Measurements from ENCODE around the gene FUT7. TPM values are rescaled to one million over a fixed set of nuclear protein-coding genes. Genes with fewer than 3 reads are reported as not detected.

FUT7 gene
- polyA plus RNA-seq, 4 donors: 0.09 to 0.90 TPM; not detected in 2

DNA sequence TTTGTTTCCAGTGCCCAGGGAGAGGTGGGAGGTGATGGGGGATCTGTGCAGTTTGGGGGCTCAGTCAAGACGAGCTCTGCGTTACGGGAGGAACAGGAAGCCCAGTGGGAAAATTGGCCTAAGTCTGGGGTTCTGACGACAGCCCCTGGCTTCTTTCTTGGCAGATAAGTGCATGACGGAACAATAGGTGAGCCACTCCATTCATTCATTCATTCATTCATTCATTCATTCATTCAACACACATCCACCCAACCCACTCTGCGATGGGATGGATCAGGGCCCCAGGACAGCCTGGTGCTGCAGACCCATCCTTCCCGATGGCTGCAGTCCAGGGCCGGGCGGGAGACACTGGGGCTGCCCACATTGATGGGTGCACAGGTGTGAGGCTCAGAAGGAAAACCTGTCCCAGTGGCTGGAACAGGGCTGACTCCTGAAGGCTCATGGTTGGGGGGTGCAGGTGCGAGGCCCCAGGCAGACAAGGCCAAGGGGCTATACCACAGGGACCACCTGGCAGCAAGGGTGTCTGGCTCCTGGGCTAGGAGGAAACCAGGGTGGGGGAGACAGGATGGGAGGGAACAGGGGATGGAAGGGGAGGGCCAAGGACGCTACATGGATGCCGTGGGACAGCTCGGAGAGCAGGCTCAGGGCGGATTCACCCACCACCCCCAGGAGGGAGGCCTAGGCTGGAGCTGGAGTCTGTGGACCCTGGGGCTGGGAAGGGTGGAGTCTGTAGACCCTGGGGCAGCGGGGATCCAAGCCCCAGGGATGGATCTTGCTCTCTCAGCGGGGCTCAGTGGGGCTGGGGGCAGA is 51.0 kb downstream of the FUT7 start:
- WGBS, 3 donors: 85 to 88% (median 87%) methylated on average over 16 of the region's 16 CpGs
- no peak for DNase-seq
- peaks cover 0 to 5% (median 0%) of the 10 kb centered on the region in 3 donors for H3K4me1 ChIP-seq (ENCODE audit: control insufficient read depth in 3 of 3, insufficient read depth in 2 of 3, low read depth in 1 of 3, low read length in 2 of 3)
- FAIRE-seq: no peak
- no peak overlapping the region for H3K4me3 ChIP-seq (ENCODE audit: low read depth in 1 of 3, low read length in 3 of 3)
- H3K27me3 ChIP-seq (ENCODE audit: control insufficient read depth in 3 of 3, insufficient read depth in 3 of 3, low read length in 3 of 3): peaks cover 3 to 33% (median 6%) of the 10 kb centered on the region in 3 donors
- peak overlapping the region in 1 of 3 donors; percentile 45 for H3K27ac ChIP-seq (ENCODE audit: low read depth in 1 of 3, low read length in 2 of 3)
- H3K9me3 ChIP-seq (ENCODE audit: control insufficient read depth in 2 of 2, insufficient read depth in 1 of 2, low read depth in 1 of 2, low read length in 1 of 2): no peaks in the 10 kb centered on the region
- no peaks in the 10 kb centered on the region for H3K36me3 ChIP-seq (ENCODE audit: control insufficient read depth in 3 of 3, insufficient read depth in 2 of 3, low read depth in 1 of 3, low read length in 3 of 3)

Other genes starting within 250 kb of the FUT7 start
- gene TMEM141, start 240.7 kb downstream of the FUT7 start, polyA plus RNA-seq: 100 to 1,000 TPM; 148 to 518 (median 194) TPM
- 10 to 100 TPM in 1 of 4 donors, 1 to 10 TPM in 2, under 1 TPM in 1; 0.40 to 37.9 (median 2.1) TPM for gene CCDC183, start 235.8 kb downstream of the FUT7 start, polyA plus RNA-seq
- 100 to 1,000 TPM in 1 of 4 donors, 10 to 100 TPM in 3; 75.5 to 114 (median 82.3) TPM for gene RABL6, start 224.1 kb downstream of the FUT7 start, polyA plus RNA-seq
- 10 to 100 TPM in 1 of 4 donors, 1 to 10 TPM in 3; 1.1 to 11.6 (median 2.6) TPM for gene AJM1, start 189.6 kb downstream of the FUT7 start, polyA plus RNA-seq
- gene PHPT1, start 182.7 kb downstream of the FUT7 start, polyA plus RNA-seq: 100 to 1,000 TPM; 111 to 337 (median 169) TPM
- 1,000 to 10,000 TPM in 1 of 4 donors, 1 to 10 TPM in 3; 4.6 to 1,156 (median 8.9) TPM for gene MAMDC4, start 179.7 kb downstream of the FUT7 start, polyA plus RNA-seq
- 1,000 to 10,000 TPM in 2 of 4 donors, 100 to 1,000 TPM in 2; 556 to 1,582 (median 1,008) TPM for gene EDF1, start 165.8 kb downstream of the FUT7 start, polyA plus RNA-seq
- 10 to 100 TPM; 11.2 to 20.9 (median 13.8) TPM for gene TRAF2, start 145.6 kb downstream of the FUT7 start, polyA plus RNA-seq
- 100 to 1,000 TPM in 3 of 4 donors, 10 to 100 TPM in 1; 96.1 to 262 (median 181) TPM for gene FBXW5, start 87.3 kb downstream of the FUT7 start, polyA plus RNA-seq
- 100 to 1,000 TPM in 1 of 4 donors, 10 to 100 TPM in 3; 13.6 to 106 (median 61.3) TPM for gene C8G, start 86.8 kb downstream of the FUT7 start, polyA plus RNA-seq
- 10 to 100 TPM in 1 of 4 donors, 1 to 10 TPM in 2, not detected in 1; 2.2 to 88.7 (median 3.4) TPM for gene LCN12, start 79.8 kb downstream of the FUT7 start, polyA plus RNA-seq
- gene PTGDS, start 54.6 kb downstream of the FUT7 start, polyA plus RNA-seq: 10 to 100 TPM in 2 of 4 donors, 1 to 10 TPM in 1, under 1 TPM in 1; 0.86 to 38.0 (median 19.4) TPM
- under 1 TPM in 2 of 4 donors, not detected in 2; 0.07 to 0.16 TPM for gene LCNL1, start 49.1 kb downstream of the FUT7 start, polyA plus RNA-seq
- 10 to 100 TPM; 33.7 to 85.9 (median 75.5) TPM for gene PAXX, start 39.7 kb downstream of the FUT7 start, polyA plus RNA-seq
- gene CLIC3, start 35.5 kb downstream of the FUT7 start, polyA plus RNA-seq: 1 to 10 TPM in 2 of 4 donors, under 1 TPM in 1, not detected in 1; 0.81 to 6.2 (median 1.4) TPM
- gene ABCA2, start 3.9 kb downstream of the FUT7 start, polyA plus RNA-seq: 10 to 100 TPM in 2 of 4 donors, 1 to 10 TPM in 2; 3.4 to 29.0 (median 8.8) TPM
- 10 to 100 TPM; 18.3 to 84.6 (median 33.7) TPM for gene NPDC1, start 14.1 kb upstream of the FUT7 start, polyA plus RNA-seq
- 10 to 100 TPM in 2 of 4 donors, 1 to 10 TPM in 2; 5.5 to 16.5 (median 8.3) TPM for gene ENTPD2, start 22.0 kb upstream of the FUT7 start, polyA plus RNA-seq
- gene SAPCD2, start 38.5 kb upstream of the FUT7 start, polyA plus RNA-seq: 10 to 100 TPM in 2 of 4 donors, 1 to 10 TPM in 1, under 1 TPM in 1; 0.81 to 22.2 (median 7.0) TPM
- gene UAP1L1, start 45.4 kb upstream of the FUT7 start, polyA plus RNA-seq: 10 to 100 TPM in 1 of 4 donors, 1 to 10 TPM in 2, under 1 TPM in 1; 0.89 to 25.8 (median 5.3) TPM
- 10 to 100 TPM; 40.3 to 69.4 (median 42.5) TPM for gene MAN1B1, start 54.9 kb upstream of the FUT7 start, polyA plus RNA-seq
- 100 to 1,000 TPM in 3 of 4 donors, 10 to 100 TPM in 1; 66.2 to 179 (median 121) TPM for gene DPP7, start 82.6 kb upstream of the FUT7 start, polyA plus RNA-seq
- gene GRIN1, start 107.1 kb upstream of the FUT7 start, polyA plus RNA-seq: under 1 TPM in 2 of 4 donors, not detected in 2; 0.79 to 0.92 TPM
- 10 to 100 TPM in 1 of 4 donors, 1 to 10 TPM in 2, under 1 TPM in 1; 0.67 to 13.0 (median 1.4) TPM for gene LRRC26, start 138.0 kb upstream of the FUT7 start, polyA plus RNA-seq
- gene TMEM210, start 140.0 kb upstream of the FUT7 start, polyA plus RNA-seq: not detected
- gene ANAPC2, start 156.5 kb upstream of the FUT7 start, polyA plus RNA-seq: 10 to 100 TPM; 20.0 to 44.2 (median 37.0) TPM
- 100 to 1,000 TPM in 2 of 4 donors, 10 to 100 TPM in 2; 68.9 to 146 (median 103) TPM for gene SSNA1, start 156.6 kb upstream of the FUT7 start, polyA plus RNA-seq
- gene TPRN, start 168.7 kb upstream of the FUT7 start, polyA plus RNA-seq: 10 to 100 TPM; 34.1 to 98.4 (median 65.9) TPM
- gene TMEM203, start 173.6 kb upstream of the FUT7 start, polyA plus RNA-seq: 10 to 100 TPM; 33.0 to 38.2 (median 35.0) TPM
- 10 to 100 TPM in 2 of 4 donors, 1 to 10 TPM in 2; 9.2 to 15.3 (median 12.1) TPM for gene NDOR1, start 173.6 kb upstream of the FUT7 start, polyA plus RNA-seq
- gene RNF208, start 190.2 kb upstream of the FUT7 start, polyA plus RNA-seq: 10 to 100 TPM in 1 of 4 donors, 1 to 10 TPM in 3; 2.7 to 10.8 (median 8.3) TPM
- 10 to 100 TPM in 1 of 4 donors, 1 to 10 TPM in 1, under 1 TPM in 2; 0.57 to 70.0 (median 1.5) TPM for gene CYSRT1, start 193.1 kb upstream of the FUT7 start, polyA plus RNA-seq
- gene RNF224, start 195.4 kb upstream of the FUT7 start, polyA plus RNA-seq: 10 to 100 TPM in 1 of 4 donors, under 1 TPM in 1, not detected in 2; 0.03 to 83.7 TPM
- 10 to 100 TPM in 1 of 4 donors, under 1 TPM in 3; 0.21 to 30.3 (median 0.85) TPM for gene SLC34A3, start 198.8 kb upstream of the FUT7 start, polyA plus RNA-seq
- 100 to 1,000 TPM; 365 to 445 (median 372) TPM for gene TUBB4B, start 209.2 kb upstream of the FUT7 start, polyA plus RNA-seq
- 1 to 10 TPM in 1 of 4 donors, not detected in 3; 3.9 TPM for gene STPG3, start 219.2 kb upstream of the FUT7 start, polyA plus RNA-seq
- 10 to 100 TPM; 34.7 to 62.5 (median 40.1) TPM for gene NELFB, start 223.2 kb upstream of the FUT7 start, polyA plus RNA-seq
- gene TOR4A, start 245.6 kb upstream of the FUT7 start, polyA plus RNA-seq: 10 to 100 TPM in 2 of 4 donors, 1 to 10 TPM in 2; 3.4 to 21.5 (median 15.4) TPM